Measurements from ENCODE around the gene SMOC2. TPM values are rescaled to one million over a fixed set of nuclear protein-coding genes. Genes with fewer than 3 reads are reported as not detected.

Gene SMOC2
- total and polyA plus RNA-seq, 12 donors, result 6.6 to 39.1 (median 17.6) TPM

GRCh38 chr6:168403370-168404005 lies 37.5 kb upstream of the SMOC2 start:
- Histone ChIP-seq H3K4me1 (peaks cover 0 to 7% (median 0%) of the 10 kb centered on the region in 9 donors), H3K27me3 (no peaks in the 10 kb centered on the region), H3K4me3 (no peak overlapping the region), H3K9me3 (peaks cover 0 to 13% (median 0%) of the 10 kb centered on the region in 11 donors), H3K27ac (no peak overlapping the region), H3K36me3 (no peaks in the 10 kb centered on the region)
- ATAC-seq (no peak), DNase-seq (no peak)
- intact Hi-C loops (cut with DNase I), result no loop called here
- TF ChIP-seq CTCF (IDR thresholded peaks at IDR 0.05), result no peak
- WGBS, 2 donors, result 85 to 89% methylated on average over 9 of the region's 9 CpGs

DNA sequence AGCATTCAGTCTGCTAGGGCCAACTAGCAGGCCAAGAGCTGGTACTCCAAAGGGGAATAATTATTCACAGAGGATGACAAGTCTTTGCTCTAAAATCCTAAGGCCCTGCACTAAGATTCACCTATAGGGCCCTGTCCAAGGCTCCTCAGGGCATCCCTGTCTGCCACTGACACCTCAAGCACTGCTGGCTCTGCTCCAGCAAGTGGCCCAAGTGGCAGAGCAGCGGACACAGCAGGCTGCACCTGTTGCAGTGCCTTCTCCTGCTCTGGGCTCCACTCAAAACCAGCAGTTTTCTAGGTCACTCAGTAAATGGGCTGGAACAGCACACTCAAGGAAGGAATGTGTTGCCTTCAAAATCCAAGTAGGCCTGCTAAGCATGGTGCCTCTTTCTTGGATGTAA lies 36.4 kb upstream of the SMOC2 start:
- Histone ChIP-seq H3K27me3 (no peaks in the 10 kb centered on the region), H3K4me1 (peaks cover 0 to 7% (median 0%) of the 10 kb centered on the region in 9 donors), H3K4me3 (no peak overlapping the region), H3K9me3 (peaks cover 0 to 6% (median 0%) of the 10 kb centered on the region in 11 donors), H3K27ac (no peak overlapping the region), H3K36me3 (no peaks in the 10 kb centered on the region)
- no peak for TF ChIP-seq CTCF (IDR thresholded peaks at IDR 0.05)
- ATAC-seq, result no peak
- DNase-seq, result no peak
- intact Hi-C loops (cut with DNase I), result no loop called here
- 86 to 88% methylated on average over 1 of the region's 1 CpG for WGBS, 2 donors

- 82 to 84% methylated on average over 8 of the region's 8 CpGs for WGBS, 2 donors
- ATAC-seq, result no peak
- H3K4me3 ChIP-seq, result no peak overlapping the region
- no peak for TF ChIP-seq CTCF (IDR thresholded peaks at IDR 0.05)
- DNase-seq, result no peak
- H3K27me3 ChIP-seq, result no peaks in the 10 kb centered on the region
- no peak overlapping the region for H3K27ac ChIP-seq
- no peaks in the 10 kb centered on the region for H3K4me1 ChIP-seq
- H3K9me3 ChIP-seq, result no peaks in the 10 kb centered on the region
- H3K36me3 ChIP-seq, result no peaks in the 10 kb centered on the region
- intact Hi-C loops (cut with DNase I), result no loop called here
These were observed 33.1 kb upstream of the SMOC2 start for GRCh38 chr6:168407842-168408241.

- Histone ChIP-seq H3K27ac (no peak overlapping the region), H3K9me3 (no peaks in the 10 kb centered on the region), H3K36me3 (no peaks in the 10 kb centered on the region), H3K27me3 (no peaks in the 10 kb centered on the region), H3K4me1 (no peaks in the 10 kb centered on the region), H3K4me3 (no peak overlapping the region)
- 79 to 90% methylated on average over 13 of the region's 13 CpGs for WGBS, 2 donors
- ATAC-seq (no peak), DNase-seq (no peak)
- intact Hi-C loops (cut with DNase I), result no loop called here
- no peak for TF ChIP-seq CTCF (IDR thresholded peaks at IDR 0.05)
These were observed 32.4 kb upstream of the SMOC2 start for GRCh38 chr6:168408504-168409136.
